Keratinocyte (primary cell): ENCODE results near the gene CANT1. TPM values are rescaled to one million over a fixed set of nuclear protein-coding genes. Genes with fewer than 3 reads are reported as not detected.

Source experiments
- DNase-seq: peaks from one replicate; pipeline ENCODE4 v3.0.0-alpha.2; 2011; ENCODE audit warnings: low read depth, missing footprints, low spot score
- FAIRE-seq: peaks from 2 replicates; lab custom pipeline; 2011; peaks lifted over from hg19 to GRCh38; lab: Jason Lieb, UNC
- H2AFZ ChIP-seq: 2 replicates; pipeline ENCODE4 v1.6.0; 2012; ENCODE audit warnings: low read length, control low read depth, inconsistent platforms; ENCODE audit not compliant: control insufficient read depth
- H3K27ac ChIP-seq: 2 replicates; pipeline ENCODE4 v1.5.1; 2011; ENCODE audit warnings: low read length; ENCODE audit not compliant: control insufficient read depth, insufficient read depth
- H3K27me3 ChIP-seq: 3 replicates; pipeline ENCODE4 v1.6.0; 2011; ENCODE audit warnings: low read length; ENCODE audit not compliant: control insufficient read depth, insufficient read depth; ENCODE audit errors: extremely low read depth
- H3K36me3 ChIP-seq, 2 experiments: 2 replicates in 1 of 2; 3 replicates in 1 of 2; pipeline ENCODE4 v1.5.1; 2011; ENCODE audit warnings: low read length in 2 of 2, mild to moderate bottlenecking in 1 of 2; ENCODE audit not compliant: control insufficient read depth in 2 of 2, insufficient read depth in 2 of 2; ENCODE audit errors: extremely low read depth in 1 of 2
- H3K4me1 ChIP-seq: 3 replicates; pipeline ENCODE4 v1.5.1; 2011; ENCODE audit warnings: low read length; ENCODE audit not compliant: control insufficient read depth, insufficient read depth; ENCODE audit errors: extremely low read depth
- H3K4me2 ChIP-seq: 3 replicates; pipeline ENCODE4 v1.6.0; 2011; ENCODE audit warnings: low read depth, low read length; ENCODE audit not compliant: control insufficient read depth, insufficient read depth; ENCODE audit errors: extremely low read depth
- H3K4me3 ChIP-seq, 3 experiments: fragments of 200-600 bp in 1 of 3; sonication (generic) in 1 of 3; 2 replicates in 2 of 3; 3 replicates in 1 of 3; pipeline ENCODE4 v1.5.1; 2011 to 2016; ENCODE audit warnings: low read length in 3 of 3, mild to moderate bottlenecking in 3 of 3, control low read depth in 2 of 3, inconsistent platforms in 1 of 3, low read depth in 1 of 3, mixed read lengths in 1 of 3, mixed run types in 1 of 3, moderate library complexity in 1 of 3; ENCODE audit not compliant: control insufficient read depth in 2 of 3, insufficient read depth in 2 of 3; ENCODE audit errors: extremely low read depth in 1 of 3
- H3K79me2 ChIP-seq: 2 replicates; pipeline ENCODE4 v1.6.0; 2012; ENCODE audit warnings: low read length; ENCODE audit not compliant: control insufficient read depth, insufficient read depth
- H3K9ac ChIP-seq: 3 replicates; pipeline ENCODE4 v1.6.0; 2011; ENCODE audit warnings: low read length; ENCODE audit not compliant: control insufficient read depth, insufficient read depth; ENCODE audit errors: extremely low read depth
- H3K9me1 ChIP-seq: 3 replicates; pipeline ENCODE4 v1.6.0; 2011; ENCODE audit warnings: low read length; ENCODE audit not compliant: control insufficient read depth, insufficient read depth; ENCODE audit errors: extremely low read depth
- H3K9me3 ChIP-seq: 2 replicates; pipeline ENCODE4 v1.5.1; 2012; ENCODE audit warnings: low read depth, low read length; ENCODE audit not compliant: control insufficient read depth
- H4K20me1 ChIP-seq: 3 replicates; pipeline ENCODE4 v1.6.0; 2011; ENCODE audit warnings: low read length; ENCODE audit not compliant: control insufficient read depth, insufficient read depth; ENCODE audit errors: extremely low read depth
- EZH2 ChIP-seq: IDR thresholded peaks from one replicate; pipeline ENCODE4 v1.6.1; 2012; ENCODE audit warnings: inconsistent platforms, mild to moderate bottlenecking, low read length, moderate library complexity
- dilution Hi-C: fragments of 300-500 bp; cut with MboI; formaldehyde crosslinking; loops from one replicate; pipeline ENCODE4 v1.7.0; 2020; ENCODE audit warnings: low sequenced_read_pairs; ENCODE audit not compliant: extremely low pct_ligation_motif_present
- polyA plus RNA-seq, 5 experiments: library from polyadenylated mRNA; depleted of rRNA in 3 of 5; stranded (reverse) in 3 of 5; stranded (forward) in 1 of 5; unstranded in 1 of 5; fragments of >200 nt; gene quantifications; 1 replicate in 1 of 5; 2 replicates in 3 of 5; 3 replicates in 1 of 5; pipeline versions ENCODE4 v1.2.1 to v1.2.3, GENCODE V29; 2011 to 2012; ENCODE audit warnings: missing spikeins in 2 of 5, low read depth in 1 of 5, low replicate concordance in 1 of 5
- TF ChIP-seq, protein P1 (sequence below), 3 experiments: IDR thresholded peaks in 1 of 3; conservative IDR thresholded peaks in 1 of 3; optimal IDR thresholded peaks in 1 of 3; 2 replicates in 2 of 3; 3 replicates in 1 of 3; pipeline versions ENCODE3 to v1.5.1; 2011; ENCODE audit warnings: low read length in 3 of 3, mild to moderate bottlenecking in 3 of 3, moderate library complexity in 2 of 3, control low read depth in 1 of 3, inconsistent platforms in 1 of 3; ENCODE audit not compliant: insufficient read depth in 2 of 3; ENCODE audit errors: extremely low read depth in 1 of 3

Gene CANT1
- polyA plus RNA-seq, 1 donor (not counting 4 experiments of a cell fraction or from before 2014, with no cell fraction given) = 53.2 TPM

DNA sequence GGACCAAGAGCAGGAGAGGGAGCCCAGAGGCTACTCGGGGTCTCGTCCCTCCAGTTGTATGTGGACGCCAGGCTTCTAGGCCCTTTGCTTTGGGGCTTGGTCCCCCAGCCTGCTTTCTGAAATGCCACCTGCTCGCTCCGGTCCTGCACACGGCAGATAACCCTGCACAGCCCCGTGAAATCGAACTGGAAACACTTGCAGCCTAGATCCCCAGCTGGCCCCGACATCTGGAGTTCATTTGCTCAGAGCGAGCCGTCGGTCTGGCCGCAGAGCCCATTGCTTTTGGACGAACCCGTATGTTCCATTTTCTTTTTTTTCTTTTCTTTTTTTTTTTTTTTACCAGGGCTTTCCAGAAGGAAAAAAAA, 37.3 kb upstream of the CANT1 start:
- Histone ChIP-seq H3K27me3 (peaks cover 4% of the 10 kb centered on the region), H3K9me3 (no peaks in the 10 kb centered on the region), H3K27ac (no peak overlapping the region), H4K20me1 (no peaks in the 10 kb centered on the region), H3K4me2 (no peak overlapping the region), H3K79me2 (no peaks in the 10 kb centered on the region), H3K9ac (no peak overlapping the region), H3K9me1 (no peaks in the 10 kb centered on the region), H3K36me3 (no peaks in the 10 kb centered on the region), H3K4me1 (peaks cover 10% of the 10 kb centered on the region), H3K4me3 (no peak overlapping the region), H2AFZ (no peak overlapping the region)
- dilution Hi-C loops = loop anchor here (25.0 kb wide), 1 partner anchor 340 kb away; no protein-coding TSS in a partner anchor
- DNase-seq (no peak), FAIRE-seq (no peak)
- TF ChIP-seq EZH2 = no peak
- TF ChIP-seq, protein P1, sequence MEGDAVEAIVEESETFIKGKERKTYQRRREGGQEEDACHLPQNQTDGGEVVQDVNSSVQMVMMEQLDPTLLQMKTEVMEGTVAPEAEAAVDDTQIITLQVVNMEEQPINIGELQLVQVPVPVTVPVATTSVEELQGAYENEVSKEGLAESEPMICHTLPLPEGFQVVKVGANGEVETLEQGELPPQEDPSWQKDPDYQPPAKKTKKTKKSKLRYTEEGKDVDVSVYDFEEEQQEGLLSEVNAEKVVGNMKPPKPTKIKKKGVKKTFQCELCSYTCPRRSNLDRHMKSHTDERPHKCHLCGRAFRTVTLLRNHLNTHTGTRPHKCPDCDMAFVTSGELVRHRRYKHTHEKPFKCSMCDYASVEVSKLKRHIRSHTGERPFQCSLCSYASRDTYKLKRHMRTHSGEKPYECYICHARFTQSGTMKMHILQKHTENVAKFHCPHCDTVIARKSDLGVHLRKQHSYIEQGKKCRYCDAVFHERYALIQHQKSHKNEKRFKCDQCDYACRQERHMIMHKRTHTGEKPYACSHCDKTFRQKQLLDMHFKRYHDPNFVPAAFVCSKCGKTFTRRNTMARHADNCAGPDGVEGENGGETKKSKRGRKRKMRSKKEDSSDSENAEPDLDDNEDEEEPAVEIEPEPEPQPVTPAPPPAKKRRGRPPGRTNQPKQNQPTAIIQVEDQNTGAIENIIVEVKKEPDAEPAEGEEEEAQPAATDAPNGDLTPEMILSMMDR (optimal IDR thresholded peaks at IDR 0.05 in 1 of 3, IDR thresholded peaks at IDR 0.05 in 1 of 3, conservative IDR thresholded peaks at IDR 0.05 in 1 of 3; ENCODE audit: extremely low read depth in 1 of 3, insufficient read depth in 2 of 3, low read length in 3 of 3) = no peak

DNA sequence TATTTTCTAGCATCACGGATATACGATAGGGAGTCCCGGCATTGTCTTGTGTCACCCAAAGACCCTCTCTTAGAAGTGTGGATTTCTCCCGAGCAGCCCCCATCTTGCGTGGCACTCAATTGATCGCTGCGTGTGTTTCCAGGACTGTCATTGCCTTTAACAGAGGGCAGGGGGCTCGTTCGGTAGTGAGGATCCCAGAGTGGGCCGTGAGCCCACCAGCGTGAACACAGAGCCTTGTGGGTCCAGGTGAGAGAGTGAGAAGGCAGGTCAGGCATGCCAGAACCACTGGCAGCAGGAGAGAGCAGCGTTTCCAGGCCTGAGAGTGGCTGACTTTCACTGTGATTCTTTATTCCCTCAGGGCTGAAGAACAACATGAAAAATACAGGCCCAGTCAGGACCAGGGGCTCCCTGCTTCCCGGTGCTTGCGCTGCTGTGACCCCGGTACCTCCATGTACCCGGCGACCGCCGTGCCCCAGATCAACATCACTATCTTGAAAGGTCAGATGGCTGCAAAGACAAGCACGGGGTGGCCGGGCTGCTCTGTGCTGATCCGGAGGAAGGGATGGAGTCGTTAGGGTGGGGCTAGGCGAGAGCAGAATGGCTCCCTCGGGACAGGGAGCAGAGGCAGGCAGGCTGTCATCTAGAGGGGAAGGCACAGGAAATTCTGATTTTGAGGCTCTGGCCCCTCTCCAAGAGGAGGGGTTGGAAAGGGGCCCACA, 36.8 kb upstream of the CANT1 start:
- no peak overlapping the region for H3K4me3 ChIP-seq
- H3K27ac ChIP-seq = no peak overlapping the region
- H3K9me1 ChIP-seq = no peaks in the 10 kb centered on the region
- H3K9me3 ChIP-seq = no peaks in the 10 kb centered on the region
- dilution Hi-C loops = loop anchor here (25.0 kb wide), 1 partner anchor 341 kb away; no protein-coding TSS in a partner anchor
- TF ChIP-seq, protein P1 (optimal IDR thresholded peaks at IDR 0.05 in 1 of 3, IDR thresholded peaks at IDR 0.05 in 1 of 3, conservative IDR thresholded peaks at IDR 0.05 in 1 of 3; ENCODE audit: extremely low read depth in 1 of 3, insufficient read depth in 2 of 3, low read length in 3 of 3) = no peak
- TF ChIP-seq EZH2 = no peak
- H3K9ac ChIP-seq = no peak overlapping the region
- FAIRE-seq (no peak), DNase-seq (no peak)
- no peak overlapping the region for H3K4me2 ChIP-seq
- H3K79me2 ChIP-seq = no peaks in the 10 kb centered on the region
- H4K20me1 ChIP-seq = no peaks in the 10 kb centered on the region
- H3K4me1 ChIP-seq = peaks cover 10% of the 10 kb centered on the region
- peaks cover 4% of the 10 kb centered on the region for H3K27me3 ChIP-seq
- no peak overlapping the region for H2AFZ ChIP-seq
- no peaks in the 10 kb centered on the region for H3K36me3 ChIP-seq
